H9 (cell line): Measurements from ENCODE around the gene TCERG1L. TPM values are rescaled to one million over a fixed set of nuclear protein-coding genes. Genes with fewer than 3 reads are reported as not detected.

Experiments
- DNase-seq: peaks from one replicate; pipeline ENCODE4 v3.0.0-alpha.2; 2017
- H2AFZ ChIP-seq: one replicate; pipeline ENCODE4 v1.6.1; 2013; ENCODE audit warnings: mild to moderate bottlenecking, low read length, control low read depth, moderate library complexity
- H2AK5ac ChIP-seq: 2 replicates; pipeline ENCODE4 v1.6.1; 2013; ENCODE audit warnings: low read length, control low read depth, mixed read lengths; ENCODE audit not compliant: insufficient read length
- H2BK120ac ChIP-seq: one replicate; pipeline ENCODE4 v1.6.1; 2013; ENCODE audit warnings: low read depth, mild to moderate bottlenecking, low read length, control low read depth, inconsistent platforms; ENCODE audit not compliant: poor library complexity, severe bottlenecking
- H2BK12ac ChIP-seq: 2 replicates; pipeline ENCODE4 v1.6.1; 2013; ENCODE audit warnings: low read length, control low read depth, mixed read lengths, low read depth; ENCODE audit not compliant: insufficient read length
- H2BK15ac ChIP-seq: 2 replicates; pipeline ENCODE4 v1.6.1; 2013; ENCODE audit warnings: low read depth, low read length, control low read depth
- H2BK20ac ChIP-seq: one replicate; pipeline ENCODE4 v1.6.1; 2013; ENCODE audit warnings: low read depth, mild to moderate bottlenecking, low read length, control low read depth, inconsistent platforms; ENCODE audit not compliant: poor library complexity, severe bottlenecking
- H2BK5ac ChIP-seq: 2 replicates; pipeline ENCODE4 v1.6.1; 2013; ENCODE audit warnings: low read length, control low read depth, mixed read lengths; ENCODE audit not compliant: insufficient read length
- H3K14ac ChIP-seq: 2 replicates; pipeline ENCODE4 v1.6.1; 2013; ENCODE audit warnings: low read length, control low read depth; ENCODE audit not compliant: insufficient read depth
- H3K18ac ChIP-seq: 2 replicates; pipeline ENCODE4 v1.6.1; 2013; ENCODE audit warnings: low read depth, mild to moderate bottlenecking, mixed read lengths, low read length, control low read depth; ENCODE audit not compliant: insufficient read length
- H3K23ac ChIP-seq: 2 replicates; pipeline ENCODE4 v1.6.1; 2013; ENCODE audit warnings: low read length, control low read depth, mixed read lengths, low read depth; ENCODE audit not compliant: insufficient read length
- H3K23me2 ChIP-seq: 2 replicates; pipeline ENCODE4 v1.6.1; 2013; ENCODE audit warnings: low read depth, mild to moderate bottlenecking, mixed read lengths, low read length, control low read depth; ENCODE audit not compliant: insufficient read length, poor library complexity, severe bottlenecking
- H3K27ac ChIP-seq: 2 replicates; pipeline ENCODE4 v1.5.1; 2013; ENCODE audit warnings: low read length, control low read depth, mixed read lengths, low read depth; ENCODE audit not compliant: insufficient read length
- H3K27me3 ChIP-seq: 2 replicates; pipeline ENCODE4 v1.6.1; 2013; ENCODE audit warnings: low read length, control low read depth, inconsistent platforms; ENCODE audit not compliant: insufficient read depth
- H3K4ac ChIP-seq: 2 replicates; pipeline ENCODE4 v1.6.1; 2013; ENCODE audit warnings: low read depth, mild to moderate bottlenecking, control low read depth, inconsistent platforms, low read length, moderate library complexity
- H3K4me1 ChIP-seq: 2 replicates; pipeline ENCODE4 v1.6.1; 2013; ENCODE audit warnings: low read length, control low read depth, inconsistent platforms; ENCODE audit not compliant: insufficient read depth
- H3K4me2 ChIP-seq: 2 replicates; pipeline ENCODE4 v1.6.1; 2013; ENCODE audit warnings: low read length, control low read depth, mixed read lengths; ENCODE audit not compliant: insufficient read length, insufficient read depth
- H3K56ac ChIP-seq: 2 replicates; pipeline ENCODE4 v1.6.1; 2013; ENCODE audit warnings: low read depth, mild to moderate bottlenecking, mixed read lengths, low read length, control low read depth; ENCODE audit not compliant: insufficient read length
- H3K79me1 ChIP-seq: 2 replicates; pipeline ENCODE4 v1.6.1; 2013; ENCODE audit warnings: low read depth, mild to moderate bottlenecking, moderate library complexity, low read length, control low read depth, inconsistent platforms; ENCODE audit not compliant: insufficient read depth, poor library complexity, severe bottlenecking
- H3K79me2 ChIP-seq: 2 replicates; pipeline ENCODE4 v1.6.1; 2013; ENCODE audit warnings: low read length, control low read depth, inconsistent platforms; ENCODE audit not compliant: insufficient read depth
- H3K9ac ChIP-seq: 2 replicates; pipeline ENCODE4 v1.6.1; 2013; ENCODE audit warnings: low read length, control low read depth, mixed read lengths; ENCODE audit not compliant: insufficient read length; ENCODE audit errors: extremely low read depth
- H3K9me3 ChIP-seq: one replicate; pipeline ENCODE4 v1.6.1; 2013; ENCODE audit warnings: low read depth, low read length, inconsistent platforms; ENCODE audit not compliant: control insufficient read depth
- H3T11ph ChIP-seq: one replicate; pipeline ENCODE4 v1.6.1; 2013; ENCODE audit warnings: mild to moderate bottlenecking, low read length, control low read depth, inconsistent platforms
- H4K20me1 ChIP-seq: one replicate; pipeline ENCODE4 v1.6.1; 2013; ENCODE audit not compliant: control insufficient read depth, insufficient read length, insufficient read depth
- H4K5ac ChIP-seq: 2 replicates; pipeline ENCODE4 v1.6.1; 2013; ENCODE audit warnings: low read depth, mild to moderate bottlenecking, mixed read lengths, low read length, control low read depth; ENCODE audit not compliant: insufficient read length
- H4K8ac ChIP-seq: replicated peaks from 2 replicates; pipeline ENCODE4 v1.6.1; 2013; ENCODE audit warnings: low read length, control low read depth, mixed read lengths, low read depth; ENCODE audit not compliant: insufficient read length
- H4K91ac ChIP-seq: 2 replicates; pipeline ENCODE4 v1.6.1; 2013; ENCODE audit warnings: low read depth, mild to moderate bottlenecking, moderate library complexity, mixed read lengths, low read length, control low read depth; ENCODE audit not compliant: insufficient read length
- H3K27ac Mint-ChIP-seq, 3 experiments: 2 replicates in 2 of 3; 3 replicates in 1 of 3; pipeline ENCODE4 v1.8.0; 2020 to 2021; ENCODE audit warnings: mixed read lengths in 3 of 3, mild to moderate bottlenecking in 1 of 3, moderate library complexity in 1 of 3
- H3K27me3 Mint-ChIP-seq: 2 replicates; pipeline ENCODE4 v1.8.0; 2021; ENCODE audit warnings: low read depth, mild to moderate bottlenecking, moderate library complexity, mixed read lengths
- H3K36me3 Mint-ChIP-seq, 3 experiments: 2 replicates in 2 of 3; 3 replicates in 1 of 3; pipeline ENCODE4 v1.8.0; 2020 to 2021; ENCODE audit warnings: low read depth in 3 of 3, mixed read lengths in 3 of 3; ENCODE audit not compliant: insufficient read depth in 1 of 3
- H3K4me1 Mint-ChIP-seq, 2 experiments: 2 replicates each; pipeline ENCODE4 v1.8.0; 2020; ENCODE audit warnings: mixed read lengths in 2 of 2
- H3K4me3 Mint-ChIP-seq, 2 experiments: 2 replicates in 1 of 2; 3 replicates in 1 of 2; pipeline ENCODE4 v1.8.0; 2020 to 2021; ENCODE audit warnings: mild to moderate bottlenecking in 2 of 2, mixed read lengths in 2 of 2, moderate library complexity in 1 of 2
- H3K9me3 Mint-ChIP-seq, 2 experiments: 2 replicates in 1 of 2; 3 replicates in 1 of 2; pipeline ENCODE4 v1.8.0; 2020; ENCODE audit warnings: mild to moderate bottlenecking in 2 of 2, mixed read lengths in 2 of 2, moderate library complexity in 1 of 2
- CTCF ChIP-seq: fragments of 200-600 bp; sonication (generic); conservative IDR thresholded peaks from 3 replicates; pipeline ENCODE4 v1.8.0; 2021; ENCODE audit warnings: antibody characterized with exemption, mild to moderate bottlenecking
- WGBS: extraction: QIAGEN DNeasy Blood & Tissue Kit; methylation state at CpG from one replicate; pipeline ENCODE4 v1.1.7; 2013; ENCODE audit warnings: missing lambda C conversion rate, low lambda C conversion rate, mixed read lengths; ENCODE audit not compliant: insufficient read length; ENCODE audit errors: extremely low coverage; 5-methylcytosine and 5-hydroxymethylcytosine counted together
- total RNA-seq: library from RNA; stranded (reverse); gene quantifications from 2 replicates; pipeline ENCODE4 v1.2.1, GENCODE V29; 2021

Gene TCERG1L
- total RNA-seq, 1 experiment from 2014 or later: 3.3 TPM

GRCh38 chr10:131193923-131194322 is 117.6 kb downstream of the TCERG1L start:
- H4K8ac ChIP-seq: no peak overlapping the region
- DNase-seq: peak; percentile 15
- no peak for TF ChIP-seq CTCF
- H2AK5ac ChIP-seq: no peak overlapping the region
- H3K23ac ChIP-seq: no peak overlapping the region
- H2BK15ac ChIP-seq: no peak overlapping the region
- no peaks in the 10 kb centered on the region for H3K27me3 ChIP-seq
- no peak overlapping the region; the same call in 1 of the 2 replicates for H3K14ac ChIP-seq
- no peak overlapping the region for H2BK12ac ChIP-seq
- no peaks in the 10 kb centered on the region for H3K36me3 Mint-ChIP-seq
- H3K79me1 ChIP-seq: no peaks in the 10 kb centered on the region
- H2AFZ ChIP-seq: no peak overlapping the region
- no peaks in the 10 kb centered on the region for H3K4me1 Mint-ChIP-seq
- H4K91ac ChIP-seq: no peak overlapping the region
- H3K9me3 ChIP-seq: no peaks in the 10 kb centered on the region
- H3K27me3 Mint-ChIP-seq: no peaks in the 10 kb centered on the region; the same call in 1 of the 2 replicates
- H3K27ac Mint-ChIP-seq: no peak overlapping the region
- no peak overlapping the region for H2BK20ac ChIP-seq
- H3K9me3 Mint-ChIP-seq: no peaks in the 10 kb centered on the region
- no peak overlapping the region for H3T11ph ChIP-seq
- no peak overlapping the region for H3K18ac ChIP-seq
- no peak overlapping the region for H2BK5ac ChIP-seq
- H3K4ac ChIP-seq: no peak overlapping the region
- H2BK120ac ChIP-seq: no peak overlapping the region
- H3K27ac ChIP-seq: no peak overlapping the region
- H4K20me1 ChIP-seq: no peaks in the 10 kb centered on the region
- no peak overlapping the region for H4K5ac ChIP-seq
- H3K79me2 ChIP-seq: no peaks in the 10 kb centered on the region
- no peak overlapping the region for H3K9ac ChIP-seq
- no peak overlapping the region for H3K4me2 ChIP-seq
- no peaks in the 10 kb centered on the region for H3K23me2 ChIP-seq
- WGBS: no CpG with 5 or more reads among the region's 15 CpGs
- no peak overlapping the region for H3K56ac ChIP-seq
- no peak overlapping the region for H3K4me3 Mint-ChIP-seq
- H3K4me1 ChIP-seq: no peaks in the 10 kb centered on the region
